Left renal pelvis (tissue), 4 donors: Measurements from ENCODE around the gene TMTC4. TPM values are rescaled to one million over a fixed set of nuclear protein-coding genes. Genes with fewer than 3 reads are reported as not detected.

Source experiments
- polyA plus RNA-seq, 4 donors: library from polyadenylated mRNA; unstranded; fragments of 120-200 nt; gene quantifications; one replicate each; pipeline ENCODE4 v1.2.1, GENCODE V29; 2013; ENCODE audit not compliant: insufficient read length in 4 of 4

The TMTC4 gene
- polyA plus RNA-seq, 4 donors, result 24.3 to 37.5 (median 35.7) TPM

Other genes starting within 250 kb of the TMTC4 start
- gene GGACT, start 86.0 kb downstream of the TMTC4 start, polyA plus RNA-seq, result 1 to 10 TPM; 3.1 to 5.5 (median 4.2) TPM